Activated CD4-positive, alpha-beta T cell treated with anti-CD3 and anti-CD28 coated beads for 36 hours (primary cell): ENCODE measurements around the gene DEFB114. TPM values are rescaled to one million over a fixed set of nuclear protein-coding genes. Genes with fewer than 3 reads are reported as not detected.
A peak's percentile ranks its signal among the peaks of the same experiment; 100 is the strongest.

ENCODE experiments used
- ATAC-seq: fragments of 200-7000 bp; cut with Tn5 transposase; one replicate; pipeline ENCODE4 v1.10.0; 2021; ENCODE audit warnings: mild to moderate bottlenecking, moderate library complexity
- CTCF ChIA-PET: fragments of 350-600 bp; sonication (Branson Sonifier 250); formaldehyde crosslinking; loops from one replicate; lab custom pipeline; 2021; ENCODE audit warnings: antibody characterized with exemption; lab: Charles Lee
- POLR2A ChIA-PET: fragments of 350-600 bp; sonication (Branson Sonifier 250); formaldehyde crosslinking; loops from one replicate; lab custom pipeline; 2021; ENCODE audit warnings: antibody characterized with exemption, inconsistent platforms; lab: Charles Lee
- DNase-seq: peaks from one replicate; pipeline ENCODE4 v3.0.0-alpha.2; 2020
- H3K27ac Mint-ChIP-seq: one replicate; pipeline ENCODE4 v1.8.0; 2021; ENCODE audit warnings: mixed read lengths
- H3K27me3 Mint-ChIP-seq: one replicate; pipeline ENCODE4 v1.8.0; 2021; ENCODE audit warnings: mixed read lengths
- H3K36me3 Mint-ChIP-seq: one replicate; pipeline ENCODE4 v1.8.0; 2021; ENCODE audit warnings: low read depth, mixed read lengths
- H3K4me1 Mint-ChIP-seq: one replicate; pipeline ENCODE4 v1.8.0; 2021; ENCODE audit warnings: mixed read lengths
- H3K4me3 Mint-ChIP-seq: one replicate; pipeline ENCODE4 v1.8.0; 2021; ENCODE audit warnings: mild to moderate bottlenecking, moderate library complexity, mixed read lengths
- H3K9me3 Mint-ChIP-seq: one replicate; pipeline ENCODE4 v1.8.0; 2021; ENCODE audit warnings: low read depth, mixed read lengths
- intact Hi-C, 2 experiments: fragments of 100-400 bp; cut with DNase I in 1 of 2; cut with micrococcal nuclease in 1 of 2; formaldehyde crosslinking; loops; one replicate each; pipeline versions ENCODE4 v1.14.2 to v1.15.1; 2022 to 2024; cut with DNase I, micrococcal nuclease
- total RNA-seq, 2 experiments: library from RNA; stranded (reverse); gene quantifications; one replicate each; pipeline ENCODE4 v1.2.3, GENCODE V29; 2021

The DEFB114 gene, protein sequence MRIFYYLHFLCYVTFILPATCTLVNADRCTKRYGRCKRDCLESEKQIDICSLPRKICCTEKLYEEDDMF
- not detected for total RNA-seq

DNA sequence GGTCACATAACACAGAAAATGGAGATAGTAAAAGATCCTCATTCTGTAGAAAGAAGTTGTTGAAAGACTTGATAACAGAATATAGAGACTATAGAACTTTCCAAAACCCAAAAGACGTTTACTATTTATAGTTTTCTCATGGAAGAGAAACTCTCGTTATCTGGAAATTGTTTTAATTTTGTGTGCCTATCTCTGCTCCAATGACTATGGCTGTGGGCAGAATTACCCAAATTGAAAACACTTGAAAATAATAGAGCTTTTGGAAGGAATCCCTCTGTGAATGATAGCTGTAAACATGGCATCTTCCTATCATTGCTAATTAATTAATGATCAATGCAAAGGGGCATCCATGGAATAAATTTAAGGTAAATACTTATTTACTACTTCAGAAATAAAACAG, at the start of gene DEFB114:
DEFB114 (minus strand) TSS at position 101 of the 400 bp plus-strand sequence; CDS start at position 42, 59 bp downstream.
- POLR2A ChIA-PET: no interaction called here

DNA sequence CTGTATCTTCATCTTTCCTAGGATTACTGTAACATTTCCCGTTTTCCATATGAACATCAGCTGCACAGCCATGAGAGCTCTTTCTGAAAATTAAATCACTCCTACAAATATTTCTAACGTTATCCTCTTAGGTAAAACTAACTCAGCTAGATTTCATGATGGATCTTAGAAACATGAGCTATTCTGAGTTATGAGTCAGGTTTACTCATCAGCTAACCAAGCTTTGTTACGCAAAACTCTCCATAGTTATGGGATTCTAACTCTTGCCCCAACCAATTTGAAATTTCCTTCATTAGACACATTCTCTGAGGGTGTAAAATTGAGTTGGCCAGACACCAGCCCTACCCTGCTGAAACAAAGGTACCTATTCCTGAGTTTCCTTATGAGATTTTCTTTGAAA, 43.9 kb upstream of the DEFB114 start:
- intact Hi-C loops: no loop called here
- POLR2A ChIA-PET: no interaction called here

More for the DNA sequence above, at the start of gene DEFB114:
- Mint-ChIP-seq H3K27me3 (no peaks in the 10 kb centered on the region), H3K36me3 (no peaks in the 10 kb centered on the region), H3K9me3 (no peaks in the 10 kb centered on the region), H3K4me1 (no peaks in the 10 kb centered on the region), H3K4me3 (no peak within 1 kb of the TSS), H3K27ac (no peak within 1 kb of the TSS)
- intact Hi-C loops: no loop called here
- CTCF ChIA-PET: interaction anchor here (0.6 kb wide), 1 partner anchor 329 kb away, joined by 3 read pairs; no protein-coding TSS in a partner anchor
- no peak for ATAC-seq
- no peak for DNase-seq

DNA sequence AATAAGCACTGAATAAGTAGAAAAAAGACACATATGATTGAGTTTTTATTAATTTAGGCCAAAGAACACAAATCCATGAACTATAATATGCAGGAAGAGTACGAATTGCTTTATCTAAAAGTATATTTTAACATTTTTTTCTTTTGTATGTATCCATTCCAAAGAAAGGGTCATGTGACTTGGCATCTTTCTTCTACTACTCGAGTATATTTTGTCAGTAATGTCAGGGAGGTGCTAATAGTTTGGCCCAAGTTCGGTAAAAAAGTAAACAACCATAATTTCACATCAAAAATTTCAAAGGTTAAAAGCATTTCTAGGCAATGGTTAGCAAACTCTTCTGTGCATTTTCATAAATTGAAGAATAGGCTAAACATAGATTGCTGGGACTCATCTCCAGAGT, 39.2 kb upstream of the DEFB114 start:
- no peaks in the 10 kb centered on the region for H3K9me3 Mint-ChIP-seq
- no peaks in the 10 kb centered on the region for H3K4me1 Mint-ChIP-seq
- H3K27ac Mint-ChIP-seq: no peak overlapping the region
- intact Hi-C loops: no loop called here
- no peak for DNase-seq
- no peak for ATAC-seq
- no peak overlapping the region for H3K4me3 Mint-ChIP-seq
- H3K36me3 Mint-ChIP-seq: no peaks in the 10 kb centered on the region
- ChIA-PET POLR2A (no interaction called here), CTCF (no interaction called here)
- no peaks in the 10 kb centered on the region for H3K27me3 Mint-ChIP-seq

More for the DNA sequence above, 43.9 kb upstream of the DEFB114 start:
- Mint-ChIP-seq H3K27ac (no peak overlapping the region), H3K4me3 (no peak overlapping the region), H3K27me3 (no peaks in the 10 kb centered on the region), H3K9me3 (no peaks in the 10 kb centered on the region), H3K36me3 (no peaks in the 10 kb centered on the region), H3K4me1 (no peaks in the 10 kb centered on the region)
- CTCF ChIA-PET: interaction anchor here (0.8 kb wide), 1 partner anchor 1952 kb away, joined by 3 read pairs; no protein-coding TSS in a partner anchor
- ATAC-seq (no peak), DNase-seq (no peak)

DNA sequence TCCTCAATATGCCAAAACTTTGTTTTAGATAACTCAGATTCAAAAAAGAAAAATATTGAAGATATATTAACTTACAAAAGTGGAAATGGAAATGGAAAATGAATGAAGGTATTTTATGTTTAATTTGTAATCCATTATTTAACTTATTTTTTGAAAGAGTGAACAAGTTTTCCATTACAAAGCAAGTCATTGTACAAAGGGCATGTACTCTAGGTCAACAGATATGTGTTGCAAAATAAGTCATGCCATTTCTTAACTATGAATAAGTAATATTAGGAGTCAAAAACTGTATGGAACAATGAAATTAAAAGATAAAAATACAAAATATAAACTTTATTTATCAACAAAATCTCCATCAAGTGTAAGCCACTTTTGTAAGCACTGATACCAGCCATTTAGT, 31.3 kb upstream of the DEFB114 start:
- intact Hi-C loops: no loop called here
- Mint-ChIP-seq H3K27ac (no peak overlapping the region), H3K9me3 (no peaks in the 10 kb centered on the region)

DNA sequence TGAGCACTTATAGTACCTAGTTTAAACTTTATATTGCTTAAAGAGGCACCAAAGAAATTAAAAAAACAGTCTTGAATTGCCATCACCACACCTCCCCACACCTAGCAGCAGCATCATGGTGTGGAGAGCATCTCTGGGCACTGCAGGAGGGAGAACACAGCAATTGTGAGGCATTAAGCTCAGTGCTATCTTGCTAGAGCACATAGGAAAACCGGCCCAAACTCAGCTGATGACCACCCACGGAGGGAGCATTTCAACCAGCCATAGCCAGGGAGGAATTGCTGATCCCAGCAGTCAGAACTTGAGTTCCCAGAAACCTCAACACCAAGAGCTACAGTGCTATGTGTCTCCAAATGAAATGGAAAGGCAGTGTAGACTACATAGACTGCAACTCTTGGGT, 24.9 kb upstream of the DEFB114 start:
- Mint-ChIP-seq H3K9me3 (no peaks in the 10 kb centered on the region), H3K4me3 (no peak overlapping the region), H3K27me3 (peaks cover 1% of the 10 kb centered on the region), H3K4me1 (no peaks in the 10 kb centered on the region), H3K27ac (no peak overlapping the region), H3K36me3 (no peaks in the 10 kb centered on the region)
- CTCF ChIA-PET: no interaction called here
- intact Hi-C loops: no loop called here
- ATAC-seq: no peak
- no peak for DNase-seq
- POLR2A ChIA-PET: no interaction called here

More for the DNA sequence above, 31.3 kb upstream of the DEFB114 start:
- Mint-ChIP-seq H3K4me3 (no peak overlapping the region), H3K27me3 (no peaks in the 10 kb centered on the region), H3K4me1 (no peaks in the 10 kb centered on the region), H3K36me3 (no peaks in the 10 kb centered on the region)
- CTCF ChIA-PET: no interaction called here
- DNase-seq (no peak), ATAC-seq (no peak)
- POLR2A ChIA-PET: no interaction called here

DNA sequence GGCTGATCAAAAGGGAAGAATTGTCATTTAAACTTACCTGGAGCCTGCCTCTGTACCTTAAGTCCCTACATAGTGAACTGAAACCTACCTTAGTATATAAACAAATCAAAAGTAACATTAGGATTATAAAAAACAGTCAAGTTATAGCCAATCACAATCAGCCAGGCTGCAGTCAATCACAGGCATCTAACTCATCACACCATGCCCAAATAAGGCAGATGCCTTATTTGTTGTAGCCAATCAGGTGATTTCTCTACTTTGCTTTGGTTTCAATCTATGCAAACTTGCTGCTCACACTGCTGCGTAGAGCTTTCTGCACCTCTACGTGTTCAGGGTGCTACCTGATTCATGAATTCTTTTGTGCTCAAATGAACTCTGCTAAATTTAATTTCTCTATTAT, 23.8 kb upstream of the DEFB114 start:
- Mint-ChIP-seq H3K27me3 (peaks cover 1% of the 10 kb centered on the region), H3K36me3 (no peaks in the 10 kb centered on the region), H3K27ac (no peak overlapping the region), H3K4me1 (no peaks in the 10 kb centered on the region), H3K4me3 (no peak overlapping the region), H3K9me3 (no peaks in the 10 kb centered on the region)
- ATAC-seq: no peak
- ChIA-PET POLR2A (no interaction called here), CTCF (no interaction called here)
- intact Hi-C loops: no loop called here
- DNase-seq: no peak

DNA sequence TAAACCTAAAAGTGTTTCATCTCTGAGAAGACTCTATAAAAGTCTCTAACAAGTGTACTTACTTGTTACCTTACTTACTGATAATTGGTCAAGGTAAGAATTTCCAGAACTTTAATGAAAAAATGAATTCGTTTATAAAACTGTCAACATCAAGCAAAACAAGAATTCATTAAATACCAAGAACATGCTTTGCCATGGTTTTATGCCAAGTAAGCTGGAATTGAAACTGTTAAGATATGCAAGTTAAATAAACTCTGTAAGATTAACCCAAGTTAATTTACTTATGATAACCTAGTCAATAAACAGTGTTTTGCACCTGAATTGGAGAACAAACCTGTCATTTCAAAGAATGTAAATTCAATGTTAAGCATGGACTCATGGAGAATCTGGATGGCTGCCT, 22.6 kb upstream of the DEFB114 start:
- no peaks in the 10 kb centered on the region for H3K36me3 Mint-ChIP-seq
- ATAC-seq: no peak
- no peaks in the 10 kb centered on the region for H3K9me3 Mint-ChIP-seq
- intact Hi-C loops: no loop called here
- no peak for DNase-seq
- H3K27ac Mint-ChIP-seq: no peak overlapping the region
- ChIA-PET CTCF (no interaction called here), POLR2A (no interaction called here)
- peaks cover 1% of the 10 kb centered on the region for H3K27me3 Mint-ChIP-seq
- H3K4me1 Mint-ChIP-seq: no peaks in the 10 kb centered on the region
- H3K4me3 Mint-ChIP-seq: no peak overlapping the region

DNA sequence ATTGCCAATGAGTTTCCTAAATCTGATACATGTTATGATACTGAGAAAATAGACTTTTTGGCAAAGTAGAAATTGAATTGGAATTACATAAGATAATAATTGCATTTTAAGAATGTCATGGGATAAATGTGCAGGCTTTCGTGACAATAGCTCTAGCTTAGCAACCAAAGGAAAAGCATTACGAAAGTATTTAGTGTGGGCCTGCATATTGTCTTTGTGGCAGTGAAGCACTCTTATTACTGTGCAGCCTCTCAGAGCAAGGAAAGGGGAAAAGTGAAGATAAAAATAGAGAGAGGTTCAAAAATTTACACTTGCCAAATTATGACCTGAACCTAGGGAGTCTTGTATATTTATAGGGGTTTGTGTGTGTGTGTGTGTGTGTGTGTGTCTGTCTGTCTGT, 18.1 kb upstream of the DEFB114 start:
- intact Hi-C loops: no loop called here
- H3K27ac Mint-ChIP-seq: no peak overlapping the region
- no peaks in the 10 kb centered on the region for H3K9me3 Mint-ChIP-seq
- ChIA-PET CTCF (no interaction called here), POLR2A (no interaction called here)
- DNase-seq (no peak), ATAC-seq (no peak)
- no peaks in the 10 kb centered on the region for H3K36me3 Mint-ChIP-seq
- peaks cover 9% of the 10 kb centered on the region for H3K4me1 Mint-ChIP-seq
- no peak overlapping the region for H3K4me3 Mint-ChIP-seq
- peaks cover 1% of the 10 kb centered on the region for H3K27me3 Mint-ChIP-seq

DNA sequence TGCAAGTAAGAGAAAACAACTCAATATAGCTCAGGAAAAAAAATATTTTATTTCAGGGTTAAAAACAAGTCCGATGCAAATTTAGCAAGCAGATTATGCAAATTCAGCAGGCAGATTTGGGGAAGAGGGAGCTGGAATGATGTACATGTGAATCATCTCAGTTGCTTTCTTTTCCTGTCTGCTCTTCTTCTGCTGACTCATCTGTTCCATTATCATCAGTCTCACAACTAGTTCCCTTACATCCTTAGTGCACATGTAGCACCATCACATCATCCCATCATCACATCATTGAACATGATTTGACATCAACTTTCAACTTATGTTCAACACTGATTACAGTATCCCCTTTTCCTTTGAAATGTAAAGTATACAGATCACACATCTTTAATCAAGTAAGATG, 16.9 kb upstream of the DEFB114 start:
- H3K4me1 Mint-ChIP-seq: peaks cover 9% of the 10 kb centered on the region
- ChIA-PET CTCF (no interaction called here), POLR2A (no interaction called here)
- H3K4me3 Mint-ChIP-seq: no peak overlapping the region
- no peaks in the 10 kb centered on the region for H3K36me3 Mint-ChIP-seq
- H3K27ac Mint-ChIP-seq: no peak overlapping the region
- DNase-seq: no peak
- no peaks in the 10 kb centered on the region for H3K9me3 Mint-ChIP-seq
- H3K27me3 Mint-ChIP-seq: peaks cover 1% of the 10 kb centered on the region
- peak; percentile 65 for ATAC-seq
- intact Hi-C loops: no loop called here

DNA sequence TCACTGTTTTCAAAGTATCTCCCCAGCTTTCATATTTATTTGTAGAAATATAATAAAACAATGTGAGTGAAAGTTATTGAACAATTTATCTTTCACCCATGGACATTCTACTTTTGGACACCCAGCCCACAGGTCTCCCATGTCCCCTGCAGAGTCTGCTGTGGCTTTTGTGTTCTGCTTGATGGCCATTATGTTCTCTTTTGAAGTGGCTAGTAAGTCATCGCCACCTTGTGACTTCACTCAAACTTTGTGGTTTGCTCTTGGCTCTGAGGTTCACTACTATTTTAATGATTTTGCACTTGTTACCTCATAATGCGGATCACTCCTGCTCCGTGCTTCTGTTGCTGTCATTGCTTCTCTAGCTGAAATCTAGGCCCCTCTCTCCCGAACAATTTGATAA, 15.6 kb upstream of the DEFB114 start:
- H3K4me1 Mint-ChIP-seq: peaks cover 9% of the 10 kb centered on the region
- no peaks in the 10 kb centered on the region for H3K27me3 Mint-ChIP-seq
- no peak overlapping the region for H3K27ac Mint-ChIP-seq
- POLR2A ChIA-PET: no interaction called here
- no peaks in the 10 kb centered on the region for H3K36me3 Mint-ChIP-seq
- intact Hi-C loops: no loop called here
- H3K9me3 Mint-ChIP-seq: no peaks in the 10 kb centered on the region
- DNase-seq (no peak), ATAC-seq (no peak)
- CTCF ChIA-PET: no interaction called here
- no peak overlapping the region for H3K4me3 Mint-ChIP-seq

DNA sequence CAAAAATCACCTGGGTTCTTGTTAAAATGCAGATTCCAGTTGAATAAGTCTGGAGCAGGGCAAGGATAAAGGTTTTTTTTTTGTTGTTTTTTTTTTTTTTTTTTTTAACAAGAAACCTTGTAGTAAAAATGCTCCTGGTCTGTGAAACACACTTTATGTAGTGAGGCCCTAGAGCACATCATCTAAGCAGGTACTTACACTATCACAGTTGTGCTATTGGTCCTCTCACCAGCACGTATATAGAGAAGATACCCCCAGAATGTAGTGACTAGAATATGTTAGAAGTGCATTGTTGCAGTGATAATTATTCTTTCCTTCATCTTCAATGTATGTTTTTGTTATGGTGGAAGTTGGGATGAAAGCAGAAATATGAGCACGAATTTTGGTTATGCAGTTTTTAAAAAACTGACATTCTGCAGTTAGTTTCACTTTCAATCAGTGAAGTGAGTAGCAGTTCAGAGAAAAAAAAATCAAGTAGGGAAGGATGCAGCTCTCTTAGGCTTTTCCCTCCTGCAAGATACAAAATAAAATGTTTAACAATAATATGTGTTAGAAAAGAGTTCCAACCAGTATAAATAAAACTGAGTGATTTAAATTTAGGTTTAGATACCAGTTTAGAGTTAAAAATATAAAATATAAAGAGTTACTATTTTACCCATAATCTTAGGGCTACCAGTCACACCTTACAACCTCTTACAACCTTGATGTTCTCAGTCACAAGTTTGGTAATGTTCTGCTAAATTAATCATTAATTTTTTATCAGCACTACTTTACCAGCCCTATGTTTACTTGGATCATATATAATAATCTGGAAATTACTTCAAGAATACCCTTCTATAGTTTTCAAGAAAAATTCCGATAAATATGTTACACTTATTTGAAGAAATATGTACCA, 14.6 kb upstream of the DEFB114 start:
- no peaks in the 10 kb centered on the region for H3K36me3 Mint-ChIP-seq
- no peak overlapping the region for H3K27ac Mint-ChIP-seq
- DNase-seq (no peak), ATAC-seq (no peak)
- ChIA-PET CTCF (no interaction called here), POLR2A (no interaction called here)
- H3K27me3 Mint-ChIP-seq: no peaks in the 10 kb centered on the region
- H3K4me1 Mint-ChIP-seq: peaks cover 9% of the 10 kb centered on the region
- H3K9me3 Mint-ChIP-seq: no peaks in the 10 kb centered on the region
- intact Hi-C loops: no loop called here
- H3K4me3 Mint-ChIP-seq: peak overlapping the region; percentile 23

DNA sequence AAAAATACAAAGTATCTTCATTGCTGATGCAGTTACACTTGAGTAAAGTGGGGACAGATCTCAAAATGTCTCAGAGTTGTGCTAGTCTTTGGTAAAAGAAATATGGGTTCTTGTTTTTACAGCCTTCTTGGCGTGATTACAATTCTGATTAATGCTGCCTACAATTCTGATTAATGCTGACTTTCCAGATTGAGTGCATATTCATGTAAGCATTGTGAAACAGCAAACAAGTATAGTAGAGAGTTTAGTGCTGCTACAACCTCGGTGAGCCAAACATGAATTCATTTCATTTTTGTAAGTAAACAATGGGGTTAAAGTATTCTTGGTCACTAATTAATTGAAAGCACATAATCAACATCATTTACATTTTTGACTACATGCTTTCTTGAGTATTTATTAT, 5.6 kb upstream of the DEFB114 start, which contains the start of gene DEFB113:
DEFB113 (minus strand) TSS at position 21 of the 400 bp plus-strand sequence; CDS start at position 21, 0 bp downstream.
- no peak within 1 kb of the TSS for H3K4me3 Mint-ChIP-seq
- H3K36me3 Mint-ChIP-seq: no peaks in the 10 kb centered on the region
- ChIA-PET CTCF (no interaction called here), POLR2A (no interaction called here)
- no peaks in the 10 kb centered on the region for H3K9me3 Mint-ChIP-seq
- no peaks in the 10 kb centered on the region for H3K4me1 Mint-ChIP-seq
- H3K27me3 Mint-ChIP-seq: no peaks in the 10 kb centered on the region
- no peak within 1 kb of the TSS for H3K27ac Mint-ChIP-seq
- DNase-seq: no peak
- no peak for ATAC-seq
- intact Hi-C loops: no loop called here
